Measurements from ENCODE around the gene NACA. TPM values are rescaled to one million over a fixed set of nuclear protein-coding genes. Genes with fewer than 3 reads are reported as not detected.

Gene NACA
- total RNA-seq, 1 experiment from 2014 or later: 896 TPM

DNA sequence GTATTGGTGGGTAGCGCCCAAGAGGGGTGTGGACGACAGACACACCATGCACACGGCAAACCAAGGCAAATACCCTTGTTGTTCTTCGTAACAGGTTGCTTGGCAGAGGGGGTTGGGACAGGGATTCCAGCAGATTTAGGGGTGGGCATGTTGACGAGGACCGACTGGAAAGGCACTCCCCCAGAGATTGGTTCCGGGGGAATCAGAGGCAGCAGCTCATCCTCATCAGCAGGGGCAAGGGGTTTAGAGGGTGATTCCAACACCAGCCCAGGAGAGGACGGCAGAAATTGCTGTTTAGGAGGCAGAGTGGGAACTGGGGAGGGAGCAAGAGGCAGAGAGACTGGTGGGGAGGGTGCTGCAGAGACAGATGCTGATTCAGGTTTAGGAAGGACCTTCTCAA is 9.3 kb downstream of the NACA start (continued):
- TF ChIP-seq, protein P1, sequence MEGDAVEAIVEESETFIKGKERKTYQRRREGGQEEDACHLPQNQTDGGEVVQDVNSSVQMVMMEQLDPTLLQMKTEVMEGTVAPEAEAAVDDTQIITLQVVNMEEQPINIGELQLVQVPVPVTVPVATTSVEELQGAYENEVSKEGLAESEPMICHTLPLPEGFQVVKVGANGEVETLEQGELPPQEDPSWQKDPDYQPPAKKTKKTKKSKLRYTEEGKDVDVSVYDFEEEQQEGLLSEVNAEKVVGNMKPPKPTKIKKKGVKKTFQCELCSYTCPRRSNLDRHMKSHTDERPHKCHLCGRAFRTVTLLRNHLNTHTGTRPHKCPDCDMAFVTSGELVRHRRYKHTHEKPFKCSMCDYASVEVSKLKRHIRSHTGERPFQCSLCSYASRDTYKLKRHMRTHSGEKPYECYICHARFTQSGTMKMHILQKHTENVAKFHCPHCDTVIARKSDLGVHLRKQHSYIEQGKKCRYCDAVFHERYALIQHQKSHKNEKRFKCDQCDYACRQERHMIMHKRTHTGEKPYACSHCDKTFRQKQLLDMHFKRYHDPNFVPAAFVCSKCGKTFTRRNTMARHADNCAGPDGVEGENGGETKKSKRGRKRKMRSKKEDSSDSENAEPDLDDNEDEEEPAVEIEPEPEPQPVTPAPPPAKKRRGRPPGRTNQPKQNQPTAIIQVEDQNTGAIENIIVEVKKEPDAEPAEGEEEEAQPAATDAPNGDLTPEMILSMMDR (IDR thresholded peaks at IDR 0.05 in 2 of 3, conservative IDR thresholded peaks at IDR 0.05 in 1 of 3; ENCODE audit: borderline replicate concordance in 1 of 3, insufficient read depth in 1 of 3, low read depth in 2 of 3, low read length in 2 of 3): no peak
- TF ChIP-seq SRF (IDR thresholded peaks at IDR 0.05; ENCODE audit: low read depth): no peak

DNA sequence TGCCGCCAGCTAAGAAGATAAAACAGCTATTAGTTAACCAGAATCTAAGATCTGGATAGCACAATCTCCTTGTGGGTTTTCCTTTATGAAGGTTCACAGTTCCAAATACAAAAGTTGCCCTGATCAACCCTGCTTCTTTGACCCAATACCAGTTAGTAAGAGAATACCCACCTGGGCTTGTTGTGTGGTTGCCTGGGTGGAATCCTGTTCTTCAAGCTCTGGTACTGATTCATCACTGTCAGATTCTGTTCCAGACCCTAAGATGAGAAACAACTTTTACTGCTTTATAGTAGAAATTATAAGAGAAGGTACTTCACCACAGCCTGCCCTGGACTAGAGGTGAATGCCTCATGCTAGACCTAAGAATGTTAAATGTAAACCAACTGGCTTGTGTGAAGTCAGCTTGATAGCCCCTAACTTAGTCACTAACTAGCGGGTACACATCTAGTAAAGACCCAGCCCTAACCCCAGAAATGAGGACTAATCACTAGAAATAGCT is 10.6 kb downstream of the NACA start:
- BruUV-seq (replicated peaks): no TSS peak
- RAD21 ChIA-PET (ENCODE audit: low non-redundant PET in 1 of 2, low total read pairs in 2 of 2, uncharacterized antibody in 2 of 2, unreplicated experiment in 2 of 2): no interaction called here
- CTCF ChIA-PET: no interaction called here
- DNase-seq (ENCODE audit: low read depth, low spot score) (no peak), ATAC-seq (no peak)
- POLR2A ChIA-PET: no interaction called here
- intact Hi-C loops (cut with micrococcal nuclease): no loop called here
- H4K20me1 ChIP-seq (ENCODE audit: insufficient read depth): peaks cover 40% of the 10 kb centered on the region; the same call in 1 of the 2 replicates
- H3K79me2 ChIP-seq (ENCODE audit: insufficient read depth, low read length): peaks cover 60% of the 10 kb centered on the region
- H3K27me3 ChIP-seq (ENCODE audit: insufficient read depth, low read length): no peaks in the 10 kb centered on the region
- no peak overlapping the region for H3K4me2 ChIP-seq (ENCODE audit: low read length)
- no peak overlapping the region for H3K9ac ChIP-seq (ENCODE audit: low read length)
- H2AFZ ChIP-seq (ENCODE audit: low read depth, low read length, poor library complexity, severe bottlenecking): no peak overlapping the region
- H3K27ac ChIP-seq (ENCODE audit: low read depth, low read length): no peak overlapping the region
- no peak overlapping the region for H3K4me3 ChIP-seq (replicated peaks in 1 of 2; ENCODE audit: low read depth in 1 of 2, low read length in 2 of 2)
- no peaks in the 10 kb centered on the region for H3K9me2 ChIP-seq (ENCODE audit: insufficient read depth)
- no peaks in the 10 kb centered on the region for H3K9me3 ChIP-seq (ENCODE audit: control insufficient read depth in 1 of 2, insufficient read depth in 1 of 2, low read depth in 1 of 2, low read length in 2 of 2)
- no peaks in the 10 kb centered on the region for H3K4me1 ChIP-seq (ENCODE audit: control insufficient read depth in 1 of 2, insufficient read depth in 2 of 2, low read length in 2 of 2)
- H3K36me3 ChIP-seq (ENCODE audit: control insufficient read depth in 1 of 2, insufficient read depth in 2 of 2, low read length in 2 of 2): peaks cover 49 to 56% of the 10 kb centered on the region in 2 experiments
- TF ChIP-seq EGR1 (IDR thresholded peaks at IDR 0.05; ENCODE audit: low read depth): no peak
- no peak for TF ChIP-seq SRF (IDR thresholded peaks at IDR 0.05; ENCODE audit: low read depth)
- no peak for TF ChIP-seq ELF1 (IDR thresholded peaks at IDR 0.05; ENCODE audit: borderline replicate concordance, low read depth)
- TF ChIP-seq CEBPB (IDR thresholded peaks at IDR 0.05; ENCODE audit: low read depth): no peak
- TF ChIP-seq, protein P2, sequence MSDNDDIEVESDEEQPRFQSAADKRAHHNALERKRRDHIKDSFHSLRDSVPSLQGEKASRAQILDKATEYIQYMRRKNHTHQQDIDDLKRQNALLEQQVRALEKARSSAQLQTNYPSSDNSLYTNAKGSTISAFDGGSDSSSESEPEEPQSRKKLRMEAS (IDR thresholded peaks at IDR 0.05): no peak
- TF ChIP-seq, protein P3, sequence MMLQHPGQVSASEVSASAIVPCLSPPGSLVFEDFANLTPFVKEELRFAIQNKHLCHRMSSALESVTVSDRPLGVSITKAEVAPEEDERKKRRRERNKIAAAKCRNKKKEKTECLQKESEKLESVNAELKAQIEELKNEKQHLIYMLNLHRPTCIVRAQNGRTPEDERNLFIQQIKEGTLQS (IDR thresholded peaks at IDR 0.05): no peak
- no peak for TF ChIP-seq POLR2A (IDR thresholded peaks at IDR 0.05; ENCODE audit: borderline replicate concordance, extremely low read depth, insufficient read depth, insufficient read length)
- no peak for TF ChIP-seq RAD21 (IDR thresholded peaks at IDR 0.05; ENCODE audit: low read depth)
- TF ChIP-seq, protein P4, sequence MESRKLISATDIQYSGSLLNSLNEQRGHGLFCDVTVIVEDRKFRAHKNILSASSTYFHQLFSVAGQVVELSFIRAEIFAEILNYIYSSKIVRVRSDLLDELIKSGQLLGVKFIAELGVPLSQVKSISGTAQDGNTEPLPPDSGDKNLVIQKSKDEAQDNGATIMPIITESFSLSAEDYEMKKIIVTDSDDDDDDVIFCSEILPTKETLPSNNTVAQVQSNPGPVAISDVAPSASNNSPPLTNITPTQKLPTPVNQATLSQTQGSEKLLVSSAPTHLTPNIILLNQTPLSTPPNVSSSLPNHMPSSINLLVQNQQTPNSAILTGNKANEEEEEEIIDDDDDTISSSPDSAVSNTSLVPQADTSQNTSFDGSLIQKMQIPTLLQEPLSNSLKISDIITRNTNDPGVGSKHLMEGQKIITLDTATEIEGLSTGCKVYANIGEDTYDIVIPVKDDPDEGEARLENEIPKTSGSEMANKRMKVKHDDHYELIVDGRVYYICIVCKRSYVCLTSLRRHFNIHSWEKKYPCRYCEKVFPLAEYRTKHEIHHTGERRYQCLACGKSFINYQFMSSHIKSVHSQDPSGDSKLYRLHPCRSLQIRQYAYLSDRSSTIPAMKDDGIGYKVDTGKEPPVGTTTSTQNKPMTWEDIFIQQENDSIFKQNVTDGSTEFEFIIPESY (IDR thresholded peaks at IDR 0.05; ENCODE audit: extremely low read depth, insufficient replicate concordance, low read length): no peak
- TF ChIP-seq, protein P1 (IDR thresholded peaks at IDR 0.05 in 2 of 3, conservative IDR thresholded peaks at IDR 0.05 in 1 of 3; ENCODE audit: borderline replicate concordance in 1 of 3, insufficient read depth in 1 of 3, low read depth in 2 of 3, low read length in 2 of 3): no peak
- no peak for TF ChIP-seq ZFX (IDR thresholded peaks at IDR 0.05)
- no peak for TF ChIP-seq TCF7L2 (IDR thresholded peaks at IDR 0.05; ENCODE audit: borderline replicate concordance, extremely low read depth, insufficient read depth, insufficient read length)
- TF ChIP-seq CBX3 (IDR thresholded peaks at IDR 0.05; ENCODE audit: low read depth): no peak
- no peak for TF ChIP-seq EZH2 (IDR thresholded peaks at IDR 0.05)
- TF ChIP-seq FOSL1 (IDR thresholded peaks at IDR 0.05; ENCODE audit: low read depth): no peak
- no peak for TF ChIP-seq YY1 (IDR thresholded peaks at IDR 0.05; ENCODE audit: extremely low read depth, insufficient replicate concordance, low read depth, low read length)
- TF ChIP-seq POLR2AphosphoS5 (IDR thresholded peaks at IDR 0.05; ENCODE audit: low read depth, low read length): no peak

All from HCT116 (cell line).